Adrenal gland (tissue), 12 donors: Measurements from ENCODE around the gene KCTD19. TPM values are rescaled to one million over a fixed set of nuclear protein-coding genes. Genes with fewer than 3 reads are reported as not detected.

Source experiments
- DNase-seq, 7 donors: peaks; one replicate each; pipeline ENCODE4 v3.0.0-alpha.2; 2019 to 2020
- H3K27ac ChIP-seq, 5 donors: fragments of 200-600 bp; sonication (generic) in 4 of 5; 1 replicate in 3 of 5; 2 replicates in 2 of 5; pipeline versions ENCODE4 v1.5.1 to v1.8.0; 2016 to 2020; ENCODE audit warnings: mild to moderate bottlenecking in 1 of 5
- H3K27me3 ChIP-seq: fragments of 200-600 bp; 2 replicates; pipeline ENCODE4 v1.8.0; 2021
- H3K36me3 ChIP-seq, 2 donors: fragments of 200-600 bp; replicated peaks in 1 of 2; 1 replicate in 1 of 2; 2 replicates in 1 of 2; pipeline versions ENCODE4 v1.5.1 to v1.8.0; 2018 to 2022
- H3K4me1 ChIP-seq, 2 donors: fragments of 200-600 bp; replicated peaks in 1 of 2; 1 replicate in 1 of 2; 2 replicates in 1 of 2; pipeline versions ENCODE4 v1.5.1 to v1.8.0; 2018 to 2021
- H3K4me3 ChIP-seq, 4 donors: fragments of 200-600 bp; sonication (generic) in 3 of 4; one replicate each; pipeline ENCODE4 v1.5.1; 2016 to 2018
- H3K9me3 ChIP-seq, 3 donors: fragments of 200-600 bp; sonication (generic) in 1 of 3; replicated peaks in 1 of 3; 1 replicate in 2 of 3; 2 replicates in 1 of 3; pipeline versions ENCODE4 v1.5.1 to v1.8.0; 2016 to 2021
- CTCF ChIP-seq, 6 experiments: fragments of 450-650 bp in 4 of 6; fragments of 200-600 bp in 2 of 6; sonication (generic) in 1 of 6; IDR thresholded peaks; 1 replicate in 5 of 6; 2 replicates in 1 of 6; pipeline versions ENCODE4 v1.5.1 to v1.8.0; 2016 to 2021; ENCODE audit warnings: antibody characterized with exemption in 6 of 6, mild to moderate bottlenecking in 2 of 6, moderate library complexity in 1 of 6
- POLR2A ChIP-seq, 2 donors: fragments of 450-650 bp; IDR thresholded peaks; one replicate each; pipeline ENCODE4 v1.6.1; 2017; ENCODE audit warnings: antibody characterized with exemption in 2 of 2, mild to moderate bottlenecking in 2 of 2, moderate library complexity in 1 of 2
- WGBS, 4 donors: extraction: QIAGEN DNeasy Blood & Tissue Kit in 2 of 4; methylation state at CpG; one replicate each; pipeline versions ENCODE4 v1.1.5 to v1.1.7; 2013 to 2017; 5-methylcytosine and 5-hydroxymethylcytosine counted together
- intact Hi-C, 2 donors: fragments of 100-400 bp; cut with DNase I; formaldehyde crosslinking; loops; one replicate each; pipeline versions ENCODE4 v1.14.1 to v1.15.0; 2022 to 2023
- polyA plus RNA-seq, 3 donors: library from polyadenylated mRNA; stranded (reverse); fragments of 200-250 nt in 2 of 3; fragments of 350-450 nt in 1 of 3; fragmentation: Illumina TruSeq in 1 of 3; extraction: RNeasy Lipid Tissue Mini Kit (QIAGEN cat#74804) in 1 of 3; gene quantifications; one replicate each; pipeline ENCODE4 v1.2.3, GENCODE V29; 2013 to 2014
- total RNA-seq, 9 donors: library from RNA; depleted of rRNA in 4 of 9; stranded (reverse); fragments of >200 nt in 4 of 9; fragments of 120-200 nt in 1 of 9; fragmentation: NEBNext Ultra II Directional in 1 of 9; extraction: Animal tissue kit (Norgen Biotek cat#: 25700) in 1 of 9; gene quantifications; one replicate each; pipeline versions ENCODE4 v1.1.0 to v1.2.4, GENCODE V29; 2013 to 2023
- donor health status: healthy with polysubstance abuse.
- donor health status: Bipolar disorder and iron deficiency.
- donor health status: DM: yes; HTN: yes; CAD: no.
- donor health status: DM: no; HTN: no; CAD: no.
- donor health status: DM: no; HTN: no; CAD: no.
- donor health status: DM: yes; HTN: yes; CAD: no.

Gene KCTD19
- total and polyA plus RNA-seq, 12 donors = 0.04 to 3.2 (median 0.18) TPM; not detected in 7

DNA sequence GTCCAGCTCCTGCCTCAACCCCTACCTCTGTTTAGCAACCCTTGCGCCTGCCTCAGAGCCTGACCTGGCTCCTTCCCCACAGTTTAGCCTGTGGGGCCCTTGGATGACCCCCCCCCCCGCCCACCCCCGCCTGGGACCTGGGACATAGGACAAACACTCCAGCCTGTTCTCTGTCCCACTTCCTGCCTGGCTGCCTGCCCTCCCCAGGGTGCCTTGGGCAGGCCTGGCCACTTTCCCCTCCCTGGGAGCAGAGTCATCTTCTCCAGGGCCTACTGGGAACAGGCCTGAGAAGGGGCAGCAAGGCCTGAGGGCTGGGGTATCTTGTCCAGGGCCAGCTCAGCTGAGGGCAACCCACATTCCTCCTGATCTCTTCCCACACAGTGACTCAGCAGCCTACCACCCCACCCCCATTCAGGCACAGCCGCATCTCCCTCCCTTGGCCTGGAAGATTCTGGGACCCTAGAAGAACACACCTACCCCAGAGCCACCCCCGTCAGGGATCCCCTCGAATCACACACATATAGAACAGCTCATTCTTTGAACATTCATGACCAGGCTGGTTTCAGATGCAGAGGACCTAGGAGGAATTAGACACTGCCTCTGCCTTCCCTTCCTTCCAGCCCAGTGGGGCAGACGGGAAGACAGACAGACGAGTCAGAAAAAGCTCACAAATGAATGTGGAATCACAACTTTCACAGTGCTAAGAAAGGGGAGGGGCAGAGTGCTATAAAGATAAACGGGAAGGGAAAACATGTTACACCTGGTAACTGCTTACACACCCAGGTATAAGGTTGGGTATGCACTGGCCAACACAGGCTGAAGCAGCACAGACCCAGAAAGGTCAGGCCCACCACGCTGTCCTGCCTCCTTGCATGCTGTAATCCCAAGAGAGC, 85.3 kb downstream of the KCTD19 start:
- peak overlapping the region; percentile 2 to 94 (median 75) for H3K27ac ChIP-seq
- peaks cover 57 to 60% of the 10 kb centered on the region in 2 donors for H3K4me1 ChIP-seq
- H3K36me3 ChIP-seq = peaks cover 0 to 32% of the 10 kb centered on the region in 2 donors
- 30 to 38% (median 34%) methylated on average over 8 to 10 of the region's 10 CpGs for WGBS, 4 donors
- peak; percentile 67 to 90 (median 82) for DNase-seq
- no peaks in the 10 kb centered on the region for H3K9me3 ChIP-seq
- no peaks in the 10 kb centered on the region for H3K27me3 ChIP-seq
- intact Hi-C loops = no loop called here
- no peak for TF ChIP-seq CTCF (IDR thresholded peaks at IDR 0.05)
- TF ChIP-seq POLR2A (IDR thresholded peaks at IDR 0.05) = no peak
- H3K4me3 ChIP-seq = no peak overlapping the region

DNA sequence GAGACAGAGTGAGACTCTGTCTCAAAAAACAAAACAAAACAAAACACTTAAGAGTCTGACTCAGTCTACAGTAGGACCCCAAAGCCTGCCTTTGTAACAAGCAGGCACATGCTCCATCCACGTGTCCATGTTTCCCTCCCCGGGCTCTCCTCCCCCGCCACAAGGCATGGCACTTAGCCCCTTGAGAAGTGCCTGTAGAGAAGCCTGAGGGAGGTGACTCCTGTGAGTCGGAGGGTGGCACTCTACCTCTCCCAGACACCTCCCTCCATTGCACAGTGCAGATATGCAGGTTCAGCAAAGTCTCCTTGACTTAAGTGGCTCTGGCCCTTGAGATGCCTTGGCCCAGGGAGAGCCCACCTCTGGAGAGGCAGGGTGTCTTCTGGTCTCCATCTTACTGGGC, 86.0 kb downstream of the KCTD19 start:
- peak in 1 of 7 donors; percentile 19 for DNase-seq
- intact Hi-C loops = no loop called here
- H3K27me3 ChIP-seq = no peaks in the 10 kb centered on the region
- peaks cover 0 to 40% of the 10 kb centered on the region in 2 donors for H3K36me3 ChIP-seq
- H3K9me3 ChIP-seq = no peaks in the 10 kb centered on the region
- peak overlapping the region in 4 of 5 donors; percentile 73 to 94 (median 83) for H3K27ac ChIP-seq
- TF ChIP-seq POLR2A (IDR thresholded peaks at IDR 0.05) = no peak
- no peak for TF ChIP-seq CTCF (IDR thresholded peaks at IDR 0.05)
- WGBS, 4 donors = 66 to 76% (median 75%) methylated on average over 4 of the region's 4 CpGs; no CpG with 5 or more reads in 1 of the 4 donors
- no peak overlapping the region for H3K4me3 ChIP-seq
- peaks cover 54% of the 10 kb centered on the region in 2 donors for H3K4me1 ChIP-seq

Other genes with a start within 250 kb of the KCTD19 start
- gene PHAF1, start 216.8 kb downstream of the KCTD19 start, total RNA-seq = 10 to 100 TPM; 12.6 to 27.4 (median 14.5) TPM
- gene PHAF1, start 216.8 kb downstream of the KCTD19 start, polyA plus RNA-seq = 10 to 100 TPM in 2 of 3 donors, 1 to 10 TPM in 1; 9.0 to 13.7 (median 10.4) TPM
- gene B3GNT9, start 175.7 kb downstream of the KCTD19 start, total RNA-seq = 10 to 100 TPM in 8 of 9 donors, 1 to 10 TPM in 1; 2.9 to 52.1 (median 28.6) TPM
- 10 to 100 TPM in 2 of 3 donors, 1 to 10 TPM in 1; 6.4 to 15.0 (median 11.9) TPM for gene B3GNT9, start 175.7 kb downstream of the KCTD19 start, polyA plus RNA-seq
- 10 to 100 TPM; 14.4 to 62.7 (median 33.8) TPM for gene TRADD, start 166.8 kb downstream of the KCTD19 start, total RNA-seq
- 10 to 100 TPM in 2 of 3 donors, 1 to 10 TPM in 1; 4.1 to 30.5 (median 19.6) TPM for gene TRADD, start 166.8 kb downstream of the KCTD19 start, polyA plus RNA-seq
- gene FBXL8, start 166.8 kb downstream of the KCTD19 start, total RNA-seq = 10 to 100 TPM in 7 of 9 donors, 1 to 10 TPM in 2; 3.6 to 58.3 (median 37.1) TPM
- 10 to 100 TPM in 2 of 3 donors, 1 to 10 TPM in 1; 1.4 to 63.0 (median 27.3) TPM for gene FBXL8, start 166.8 kb downstream of the KCTD19 start, polyA plus RNA-seq
- gene HSF4, start 162.0 kb downstream of the KCTD19 start, total RNA-seq = 100 to 1,000 TPM in 2 of 9 donors, 10 to 100 TPM in 6, 1 to 10 TPM in 1; 7.2 to 163 (median 39.8) TPM
- gene HSF4, start 162.0 kb downstream of the KCTD19 start, polyA plus RNA-seq = 100 to 1,000 TPM in 2 of 3 donors, 1 to 10 TPM in 1; 5.9 to 700 (median 234) TPM
- 100 to 1,000 TPM in 5 of 9 donors, 10 to 100 TPM in 4; 36.4 to 162 (median 108) TPM for gene NOL3, start 156.2 kb downstream of the KCTD19 start, total RNA-seq
- gene NOL3, start 156.2 kb downstream of the KCTD19 start, polyA plus RNA-seq = 100 to 1,000 TPM in 2 of 3 donors, 10 to 100 TPM in 1; 58.3 to 168 (median 150) TPM
- 100 to 1,000 TPM in 1 of 9 donors, 10 to 100 TPM in 8; 16.5 to 107 (median 47.9) TPM for gene MATCAP1, start 142.8 kb downstream of the KCTD19 start, total RNA-seq
- 100 to 1,000 TPM in 2 of 3 donors, 10 to 100 TPM in 1; 12.6 to 237 (median 112) TPM for gene MATCAP1, start 142.8 kb downstream of the KCTD19 start, polyA plus RNA-seq
- 10 to 100 TPM in 5 of 9 donors, 1 to 10 TPM in 4; 3.2 to 27.2 (median 11.1) TPM for gene EXOC3L1, start 136.6 kb downstream of the KCTD19 start, total RNA-seq
- gene EXOC3L1, start 136.6 kb downstream of the KCTD19 start, polyA plus RNA-seq = 10 to 100 TPM in 2 of 3 donors, under 1 TPM in 1; 0.71 to 26.7 (median 19.9) TPM
- 100 to 1,000 TPM in 1 of 9 donors, 10 to 100 TPM in 8; 47.7 to 122 (median 60.9) TPM for gene E2F4, start 134.6 kb downstream of the KCTD19 start, total RNA-seq
- gene E2F4, start 134.6 kb downstream of the KCTD19 start, polyA plus RNA-seq = 10 to 100 TPM; 44.4 to 81.0 (median 77.3) TPM
- gene ELMO3, start 127.6 kb downstream of the KCTD19 start, total RNA-seq = 1 to 10 TPM in 7 of 9 donors, under 1 TPM in 2; 0.61 to 5.4 (median 1.6) TPM
- gene ELMO3, start 127.6 kb downstream of the KCTD19 start, polyA plus RNA-seq = 1 to 10 TPM in 2 of 3 donors, under 1 TPM in 1; 0.18 to 7.0 (median 4.6) TPM
- 10 to 100 TPM; 52.1 to 95.1 (median 68.7) TPM for gene TMEM208, start 99.6 kb downstream of the KCTD19 start, total RNA-seq
- gene TMEM208, start 99.6 kb downstream of the KCTD19 start, polyA plus RNA-seq = 100 to 1,000 TPM in 2 of 3 donors, 10 to 100 TPM in 1; 75.3 to 289 (median 209) TPM
- 10 to 100 TPM; 17.3 to 86.3 (median 43.3) TPM for gene FHOD1, start 79.3 kb downstream of the KCTD19 start, total RNA-seq
- gene FHOD1, start 79.3 kb downstream of the KCTD19 start, polyA plus RNA-seq = 100 to 1,000 TPM in 1 of 3 donors, 10 to 100 TPM in 2; 16.6 to 148 (median 96.4) TPM
- gene SLC9A5, start 77.8 kb downstream of the KCTD19 start, total RNA-seq = 1 to 10 TPM in 3 of 9 donors, under 1 TPM in 5, not detected in 1; 0.09 to 2.1 (median 0.62) TPM
- 1 to 10 TPM in 2 of 3 donors, under 1 TPM in 1; 0.20 to 2.8 (median 2.7) TPM for gene SLC9A5, start 77.8 kb downstream of the KCTD19 start, polyA plus RNA-seq
- 10 to 100 TPM in 5 of 9 donors, 1 to 10 TPM in 4; 4.1 to 25.7 (median 10.1) TPM for gene PLEKHG4, start 47.2 kb downstream of the KCTD19 start, total RNA-seq
- gene PLEKHG4, start 47.2 kb downstream of the KCTD19 start, polyA plus RNA-seq = 10 to 100 TPM in 2 of 3 donors, 1 to 10 TPM in 1; 4.5 to 48.7 (median 27.5) TPM
- gene LRRC36, start 74 bp upstream of the KCTD19 start, total RNA-seq = 1 to 10 TPM in 1 of 9 donors, under 1 TPM in 3, not detected in 5; 0.15 to 4.7 (median 0.52) TPM
- 1 to 10 TPM in 1 of 3 donors, under 1 TPM in 2; 0.24 to 1.9 (median 0.61) TPM for gene LRRC36, start 74 bp upstream of the KCTD19 start, polyA plus RNA-seq
- gene TPPP3, start 66.8 kb upstream of the KCTD19 start, total RNA-seq = 10 to 100 TPM in 1 of 9 donors, 1 to 10 TPM in 7, not detected in 1; 1.1 to 12.8 (median 3.4) TPM
- 10 to 100 TPM in 2 of 3 donors, 1 to 10 TPM in 1; 9.4 to 22.7 (median 16.6) TPM for gene TPPP3, start 66.8 kb upstream of the KCTD19 start, polyA plus RNA-seq
- 10 to 100 TPM in 8 of 9 donors, 1 to 10 TPM in 1; 4.2 to 30.0 (median 13.6) TPM for gene ZDHHC1, start 89.7 kb upstream of the KCTD19 start, total RNA-seq
- gene ZDHHC1, start 89.7 kb upstream of the KCTD19 start, polyA plus RNA-seq = 1 to 10 TPM; 1.3 to 8.5 (median 7.9) TPM
- gene HSD11B2, start 104.4 kb upstream of the KCTD19 start, total RNA-seq = 10 to 100 TPM in 2 of 9 donors, 1 to 10 TPM in 6, under 1 TPM in 1; 0.69 to 12.3 (median 6.2) TPM
- 1 to 10 TPM; 1.8 to 3.7 (median 3.5) TPM for gene HSD11B2, start 104.4 kb upstream of the KCTD19 start, polyA plus RNA-seq
- 100 to 1,000 TPM; 114 to 244 (median 167) TPM for gene ATP6V0D1, start 154.4 kb upstream of the KCTD19 start, total RNA-seq
- 100 to 1,000 TPM in 1 of 3 donors, 10 to 100 TPM in 2; 24.1 to 186 (median 31.9) TPM for gene ATP6V0D1, start 154.4 kb upstream of the KCTD19 start, polyA plus RNA-seq
- gene AGRP, start 156.8 kb upstream of the KCTD19 start, total RNA-seq = 10 to 100 TPM in 4 of 9 donors, 1 to 10 TPM in 5; 3.1 to 98.1 (median 8.0) TPM
- gene AGRP, start 156.8 kb upstream of the KCTD19 start, polyA plus RNA-seq = 10 to 100 TPM in 2 of 3 donors, 1 to 10 TPM in 1; 2.9 to 56.7 (median 52.0) TPM
- 100 to 1,000 TPM in 1 of 9 donors, 10 to 100 TPM in 7, 1 to 10 TPM in 1; 8.1 to 168 (median 58.8) TPM for gene RIPOR1, start 202.1 kb upstream of the KCTD19 start, total RNA-seq
- 10 to 100 TPM; 19.6 to 83.5 (median 56.6) TPM for gene RIPOR1, start 202.1 kb upstream of the KCTD19 start, polyA plus RNA-seq
- gene CTCF, start 235.8 kb upstream of the KCTD19 start, total RNA-seq = 10 to 100 TPM; 24.8 to 53.5 (median 30.7) TPM
- gene CTCF, start 235.8 kb upstream of the KCTD19 start, polyA plus RNA-seq = 10 to 100 TPM; 18.4 to 34.6 (median 27.4) TPM